GM23338 (cell line): ENCODE measurements around the gene TMCC1. TPM values are rescaled to one million over a fixed set of nuclear protein-coding genes. Genes with fewer than 3 reads are reported as not detected.
A peak's percentile ranks its signal among the peaks of the same experiment; 100 is the strongest.

ENCODE experiments used
- ATAC-seq: fragments of 200-7000 bp; cut with Tn5 transposase; 3 replicates; pipeline ENCODE4 v1.9.1; 2020
- DNase-seq: peaks from one replicate; pipeline ENCODE4 v3.0.0-alpha.2; 2015; ENCODE audit warnings: low spot score
- H2AFZ ChIP-seq: fragments of 200-600 bp; sonication (generic); 2 replicates; pipeline ENCODE4 v1.8.0; 2016; ENCODE audit warnings: antibody characterized with exemption, mild to moderate bottlenecking, moderate library complexity
- H3F3A ChIP-seq: fragments of 200-600 bp; sonication (generic); replicated peaks from 2 replicates; pipeline ENCODE4 v1.8.0; 2017; ENCODE audit warnings: antibody characterized with exemption, mixed run types, low read depth
- H3K27ac ChIP-seq: fragments of 200-600 bp; sonication (generic); 2 replicates; pipeline ENCODE4 v1.6.1; 2016; ENCODE audit warnings: low read depth
- H3K27me3 ChIP-seq: fragments of 200-600 bp; sonication (generic); 2 replicates; pipeline ENCODE4 v1.8.0; 2016; ENCODE audit warnings: mild to moderate bottlenecking, mixed run types, moderate library complexity; ENCODE audit not compliant: insufficient read depth
- H3K36me3 ChIP-seq: fragments of 200-600 bp; sonication (generic); 2 replicates; pipeline ENCODE4 v1.8.0; 2016; ENCODE audit warnings: mild to moderate bottlenecking; ENCODE audit not compliant: insufficient read depth
- H3K4me1 ChIP-seq: fragments of 200-600 bp; sonication (generic); 2 replicates; pipeline ENCODE4 v1.8.0; 2016; ENCODE audit warnings: mild to moderate bottlenecking, moderate library complexity; ENCODE audit not compliant: insufficient read depth
- H3K4me2 ChIP-seq: fragments of 200-600 bp; sonication (generic); 2 replicates; pipeline ENCODE4 v1.7.1; 2017; ENCODE audit warnings: mixed run types
- H3K4me3 ChIP-seq: fragments of 200-600 bp; sonication (generic); 2 replicates; pipeline ENCODE4 v1.6.1; 2016; ENCODE audit warnings: mixed run types
- H3K79me2 ChIP-seq: fragments of 200-600 bp; sonication (generic); replicated peaks from 2 replicates; pipeline ENCODE4 v1.8.0; 2017; ENCODE audit warnings: mild to moderate bottlenecking; ENCODE audit not compliant: insufficient read depth
- H3K9me2 ChIP-seq: fragments of 200-600 bp; sonication (generic); 2 replicates; pipeline ENCODE4 v1.8.0; 2017; ENCODE audit not compliant: insufficient read depth
- H4K20me1 ChIP-seq: fragments of 200-600 bp; sonication (generic); replicated peaks from 2 replicates; pipeline ENCODE4 v1.8.0; 2017; ENCODE audit warnings: mild to moderate bottlenecking; ENCODE audit not compliant: insufficient read depth
- H3K27ac Mint-ChIP-seq: 2 replicates; pipeline ENCODE4 v1.8.0; 2020; ENCODE audit warnings: inconsistent platforms, mild to moderate bottlenecking, moderate library complexity, mixed read lengths
- H3K27me3 Mint-ChIP-seq: 3 replicates; pipeline ENCODE4 v1.8.0; 2022; ENCODE audit warnings: low read depth, mild to moderate bottlenecking, moderate library complexity, mixed read lengths, inconsistent platforms; ENCODE audit not compliant: insufficient read depth, poor library complexity
- H3K36me3 Mint-ChIP-seq: 3 replicates; pipeline ENCODE4 v1.8.0; 2021; ENCODE audit warnings: low read depth, mild to moderate bottlenecking, inconsistent platforms, moderate library complexity, mixed read lengths
- H3K4me1 Mint-ChIP-seq: 3 replicates; pipeline ENCODE4 v1.8.0; 2020; ENCODE audit warnings: mild to moderate bottlenecking, inconsistent platforms, mixed read lengths
- H3K4me3 Mint-ChIP-seq: 3 replicates; pipeline ENCODE4 v1.8.0; 2021; ENCODE audit warnings: moderate library complexity, mild to moderate bottlenecking, inconsistent platforms, mixed read lengths
- H3K9me3 Mint-ChIP-seq: 3 replicates; pipeline ENCODE4 v1.8.0; 2020; ENCODE audit warnings: moderate library complexity, mild to moderate bottlenecking, inconsistent platforms, mixed read lengths
- CTCF ChIP-seq, 2 experiments: fragments of 200-600 bp in 1 of 2; sonication (generic) in 1 of 2; conservative IDR thresholded peaks; 2 replicates each; pipeline versions ENCODE4 v1.5.1 to v1.6.1; 2016 to 2017; ENCODE audit warnings: antibody characterized with exemption in 2 of 2, low read depth in 2 of 2, mild to moderate bottlenecking in 2 of 2, moderate library complexity in 1 of 2
- EZH2 ChIP-seq: fragments of 200-600 bp; sonication (generic); IDR thresholded peaks from one replicate; pipeline ENCODE4 v1.8.0; 2017; ENCODE audit warnings: antibody characterized with exemption, mild to moderate bottlenecking, low read depth; ENCODE audit not compliant: unreplicated experiment
- NANOG ChIP-seq: IDR thresholded peaks from 2 replicates; pipeline ENCODE4 v1.6.1; 2016; ENCODE audit warnings: antibody characterized with exemption, borderline replicate concordance
- POLR2AphosphoS5 ChIP-seq: IDR thresholded peaks from 2 replicates; pipeline ENCODE4 v1.6.1; 2016; ENCODE audit warnings: antibody characterized with exemption, low read depth
- STAT1 ChIP-seq: IDR thresholded peaks from one replicate; pipeline ENCODE4 v1.6.1; 2016; ENCODE audit warnings: antibody characterized with exemption; ENCODE audit not compliant: unreplicated experiment
- ZNF114 ChIP-seq: fragments of 250-450 bp; sonication (Bioruptor Pico); IDR thresholded peaks from 2 replicates; pipeline ENCODE4 v1.5.0; 2020; ENCODE audit warnings: mild to moderate bottlenecking, moderate library complexity
- polyA plus RNA-seq: library from polyadenylated mRNA; unstranded; fragments of >200 nt; fragmentation: Nextera tagmentation; extraction: Ambion mirVana; gene quantifications from 2 replicates; pipeline ENCODE4 v1.2.1, GENCODE V29; 2016
- total RNA-seq: library from RNA; depleted of rRNA; stranded (reverse); fragments of >200 nt; shearing (Covaris generic); gene quantifications from 2 replicates; pipeline ENCODE4 v1.2.3, GENCODE V29; 2014
- TF ChIP-seq, protein P1 (sequence below): fragments of 250-450 bp; sonication (Bioruptor Pico); IDR thresholded peaks from 2 replicates; pipeline ENCODE4 v1.5.0; 2020; ENCODE audit warnings: mild to moderate bottlenecking, moderate library complexity
- TF ChIP-seq, protein P2 (sequence below): IDR thresholded peaks from 2 replicates; pipeline ENCODE4 v1.6.1; 2016; ENCODE audit warnings: antibody characterized with exemption
- TF ChIP-seq, protein P3 (sequence below): IDR thresholded peaks from one replicate; pipeline ENCODE4 v1.6.1; 2018; ENCODE audit warnings: antibody characterized with exemption; ENCODE audit not compliant: unreplicated experiment

TMCC1 gene
- total and polyA plus RNA-seq, 2 experiments from 2014 or later, result 8.2 to 18.4 TPM

DNA sequence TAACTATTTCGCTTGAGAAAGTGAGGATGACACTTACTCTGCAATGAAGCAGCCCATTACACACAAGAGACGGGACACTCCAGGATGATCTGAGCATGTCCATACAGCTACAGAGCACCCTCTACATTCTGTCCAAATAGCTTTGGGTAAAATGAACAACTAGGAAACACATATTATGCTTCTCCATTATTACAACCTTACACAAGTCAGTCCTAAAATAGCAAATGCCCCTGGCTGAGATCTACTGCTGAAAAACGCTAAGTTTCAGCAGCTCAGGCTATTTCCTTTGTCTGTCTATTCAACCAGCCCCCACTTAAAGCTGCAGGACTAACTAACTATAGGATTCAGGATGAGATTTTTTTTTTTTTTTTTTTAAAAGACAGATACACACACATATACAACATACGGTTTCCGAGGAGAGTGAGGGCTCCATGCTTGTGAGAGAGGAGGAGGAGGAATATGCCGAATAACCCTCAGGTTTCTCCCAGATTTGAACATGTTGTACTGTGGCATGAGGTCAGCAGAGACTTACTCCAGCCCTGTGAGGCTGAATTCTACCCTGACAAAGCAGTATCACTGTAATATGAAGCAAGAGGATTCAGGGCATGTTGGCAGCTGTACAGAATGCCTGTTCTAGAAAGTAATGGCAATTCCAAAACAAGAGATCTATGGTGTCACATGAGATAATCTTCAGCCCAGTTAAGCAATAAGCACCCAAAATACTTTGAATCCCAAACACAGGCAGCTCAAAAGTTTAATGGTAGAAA lies 169.8 kb downstream of the TMCC1 start (continued):
- TF ChIP-seq, protein P1, sequence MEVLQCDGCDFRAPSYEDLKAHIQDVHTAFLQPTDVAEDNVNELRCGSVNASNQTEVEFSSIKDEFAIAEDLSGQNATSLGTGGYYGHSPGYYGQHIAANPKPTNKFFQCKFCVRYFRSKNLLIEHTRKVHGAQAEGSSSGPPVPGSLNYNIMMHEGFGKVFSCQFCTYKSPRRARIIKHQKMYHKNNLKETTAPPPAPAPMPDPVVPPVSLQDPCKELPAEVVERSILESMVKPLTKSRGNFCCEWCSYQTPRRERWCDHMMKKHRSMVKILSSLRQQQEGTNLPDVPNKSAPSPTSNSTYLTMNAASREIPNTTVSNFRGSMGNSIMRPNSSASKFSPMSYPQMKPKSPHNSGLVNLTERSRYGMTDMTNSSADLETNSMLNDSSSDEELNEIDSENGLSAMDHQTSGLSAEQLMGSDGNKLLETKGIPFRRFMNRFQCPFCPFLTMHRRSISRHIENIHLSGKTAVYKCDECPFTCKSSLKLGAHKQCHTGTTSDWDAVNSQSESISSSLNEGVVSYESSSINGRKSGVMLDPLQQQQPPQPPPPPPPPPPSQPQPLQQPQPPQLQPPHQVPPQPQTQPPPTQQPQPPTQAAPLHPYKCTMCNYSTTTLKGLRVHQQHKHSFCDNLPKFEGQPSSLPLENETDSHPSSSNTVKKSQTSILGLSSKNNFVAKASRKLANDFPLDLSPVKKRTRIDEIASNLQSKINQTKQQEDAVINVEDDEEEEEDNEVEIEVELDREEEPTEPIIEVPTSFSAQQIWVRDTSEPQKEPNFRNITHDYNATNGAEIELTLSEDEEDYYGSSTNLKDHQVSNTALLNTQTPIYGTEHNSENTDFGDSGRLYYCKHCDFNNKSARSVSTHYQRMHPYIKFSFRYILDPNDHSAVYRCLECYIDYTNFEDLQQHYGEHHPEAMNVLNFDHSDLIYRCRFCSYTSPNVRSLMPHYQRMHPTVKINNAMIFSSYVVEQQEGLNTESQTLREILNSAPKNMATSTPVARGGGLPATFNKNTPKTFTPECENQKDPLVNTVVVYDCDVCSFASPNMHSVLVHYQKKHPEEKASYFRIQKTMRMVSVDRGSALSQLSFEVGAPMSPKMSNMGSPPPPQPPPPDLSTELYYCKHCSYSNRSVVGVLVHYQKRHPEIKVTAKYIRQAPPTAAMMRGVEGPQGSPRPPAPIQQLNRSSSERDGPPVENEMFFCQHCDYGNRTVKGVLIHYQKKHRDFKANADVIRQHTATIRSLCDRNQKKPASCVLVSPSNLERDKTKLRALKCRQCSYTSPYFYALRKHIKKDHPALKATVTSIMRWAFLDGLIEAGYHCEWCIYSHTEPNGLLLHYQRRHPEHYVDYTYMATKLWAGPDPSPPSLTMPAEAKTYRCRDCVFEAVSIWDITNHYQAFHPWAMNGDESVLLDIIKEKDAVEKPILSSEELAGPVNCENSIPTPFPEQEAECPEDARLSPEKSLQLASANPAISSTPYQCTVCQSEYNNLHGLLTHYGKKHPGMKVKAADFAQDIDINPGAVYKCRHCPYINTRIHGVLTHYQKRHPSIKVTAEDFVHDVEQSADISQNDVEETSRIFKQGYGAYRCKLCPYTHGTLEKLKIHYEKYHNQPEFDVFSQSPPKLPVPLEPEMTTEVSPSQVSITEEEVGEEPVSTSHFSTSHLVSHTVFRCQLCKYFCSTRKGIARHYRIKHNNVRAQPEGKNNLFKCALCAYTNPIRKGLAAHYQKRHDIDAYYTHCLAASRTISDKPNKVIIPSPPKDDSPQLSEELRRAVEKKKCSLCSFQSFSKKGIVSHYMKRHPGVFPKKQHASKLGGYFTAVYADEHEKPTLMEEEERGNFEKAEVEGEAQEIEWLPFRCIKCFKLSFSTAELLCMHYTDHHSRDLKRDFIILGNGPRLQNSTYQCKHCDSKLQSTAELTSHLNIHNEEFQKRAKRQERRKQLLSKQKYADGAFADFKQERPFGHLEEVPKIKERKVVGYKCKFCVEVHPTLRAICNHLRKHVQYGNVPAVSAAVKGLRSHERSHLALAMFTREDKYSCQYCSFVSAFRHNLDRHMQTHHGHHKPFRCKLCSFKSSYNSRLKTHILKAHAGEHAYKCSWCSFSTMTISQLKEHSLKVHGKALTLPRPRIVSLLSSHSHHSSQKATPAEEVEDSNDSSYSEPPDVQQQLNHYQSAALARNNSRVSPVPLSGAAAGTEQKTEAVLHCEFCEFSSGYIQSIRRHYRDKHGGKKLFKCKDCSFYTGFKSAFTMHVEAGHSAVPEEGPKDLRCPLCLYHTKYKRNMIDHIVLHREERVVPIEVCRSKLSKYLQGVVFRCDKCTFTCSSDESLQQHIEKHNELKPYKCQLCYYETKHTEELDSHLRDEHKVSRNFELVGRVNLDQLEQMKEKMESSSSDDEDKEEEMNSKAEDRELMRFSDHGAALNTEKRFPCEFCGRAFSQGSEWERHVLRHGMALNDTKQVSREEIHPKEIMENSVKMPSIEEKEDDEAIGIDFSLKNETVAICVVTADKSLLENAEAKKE (CRISPR knock-in tag), result no peak
- TF ChIP-seq, protein P2, sequence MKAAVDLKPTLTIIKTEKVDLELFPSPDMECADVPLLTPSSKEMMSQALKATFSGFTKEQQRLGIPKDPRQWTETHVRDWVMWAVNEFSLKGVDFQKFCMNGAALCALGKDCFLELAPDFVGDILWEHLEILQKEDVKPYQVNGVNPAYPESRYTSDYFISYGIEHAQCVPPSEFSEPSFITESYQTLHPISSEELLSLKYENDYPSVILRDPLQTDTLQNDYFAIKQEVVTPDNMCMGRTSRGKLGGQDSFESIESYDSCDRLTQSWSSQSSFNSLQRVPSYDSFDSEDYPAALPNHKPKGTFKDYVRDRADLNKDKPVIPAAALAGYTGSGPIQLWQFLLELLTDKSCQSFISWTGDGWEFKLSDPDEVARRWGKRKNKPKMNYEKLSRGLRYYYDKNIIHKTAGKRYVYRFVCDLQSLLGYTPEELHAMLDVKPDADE, result no peak
- TF ChIP-seq POLR2AphosphoS5, result no peak
- no peak for TF ChIP-seq STAT1

GRCh38 chr3:129722527-129722926 lies 171.0 kb downstream of the TMCC1 start:
- no peaks in the 10 kb centered on the region for H3K36me3 ChIP-seq
- H3K4me3 ChIP-seq, result no peak overlapping the region
- H3K79me2 ChIP-seq, result no peaks in the 10 kb centered on the region
- H3K4me2 ChIP-seq, result peak overlapping the region; percentile 18; the same call in 1 of the 2 replicates
- no peak overlapping the region for H3K27ac Mint-ChIP-seq
- no peaks in the 10 kb centered on the region for H3K9me2 ChIP-seq
- H3K27ac ChIP-seq, result no peak overlapping the region
- no peak for ATAC-seq
- peaks cover 49% of the 10 kb centered on the region for H3K4me1 Mint-ChIP-seq
- H3K27me3 ChIP-seq, result no peaks in the 10 kb centered on the region
- no peaks in the 10 kb centered on the region for H3K9me3 Mint-ChIP-seq
- no peaks in the 10 kb centered on the region for H3K27me3 Mint-ChIP-seq
- peaks cover 47% of the 10 kb centered on the region for H3K4me1 ChIP-seq
- H2AFZ ChIP-seq, result no peak overlapping the region
- H3K4me3 Mint-ChIP-seq, result no peak overlapping the region
- H4K20me1 ChIP-seq, result no peaks in the 10 kb centered on the region
- H3K36me3 Mint-ChIP-seq, result no peaks in the 10 kb centered on the region
- DNase-seq, result no peak
- no peaks in the 10 kb centered on the region for H3F3A ChIP-seq
- TF ChIP-seq ZNF114 (CRISPR knock-in tag), result no peak
- TF ChIP-seq CTCF (conservative IDR thresholded peaks at IDR 0.05; ENCODE audit: low read depth in 2 of 2), result no peak
- TF ChIP-seq, protein P3, sequence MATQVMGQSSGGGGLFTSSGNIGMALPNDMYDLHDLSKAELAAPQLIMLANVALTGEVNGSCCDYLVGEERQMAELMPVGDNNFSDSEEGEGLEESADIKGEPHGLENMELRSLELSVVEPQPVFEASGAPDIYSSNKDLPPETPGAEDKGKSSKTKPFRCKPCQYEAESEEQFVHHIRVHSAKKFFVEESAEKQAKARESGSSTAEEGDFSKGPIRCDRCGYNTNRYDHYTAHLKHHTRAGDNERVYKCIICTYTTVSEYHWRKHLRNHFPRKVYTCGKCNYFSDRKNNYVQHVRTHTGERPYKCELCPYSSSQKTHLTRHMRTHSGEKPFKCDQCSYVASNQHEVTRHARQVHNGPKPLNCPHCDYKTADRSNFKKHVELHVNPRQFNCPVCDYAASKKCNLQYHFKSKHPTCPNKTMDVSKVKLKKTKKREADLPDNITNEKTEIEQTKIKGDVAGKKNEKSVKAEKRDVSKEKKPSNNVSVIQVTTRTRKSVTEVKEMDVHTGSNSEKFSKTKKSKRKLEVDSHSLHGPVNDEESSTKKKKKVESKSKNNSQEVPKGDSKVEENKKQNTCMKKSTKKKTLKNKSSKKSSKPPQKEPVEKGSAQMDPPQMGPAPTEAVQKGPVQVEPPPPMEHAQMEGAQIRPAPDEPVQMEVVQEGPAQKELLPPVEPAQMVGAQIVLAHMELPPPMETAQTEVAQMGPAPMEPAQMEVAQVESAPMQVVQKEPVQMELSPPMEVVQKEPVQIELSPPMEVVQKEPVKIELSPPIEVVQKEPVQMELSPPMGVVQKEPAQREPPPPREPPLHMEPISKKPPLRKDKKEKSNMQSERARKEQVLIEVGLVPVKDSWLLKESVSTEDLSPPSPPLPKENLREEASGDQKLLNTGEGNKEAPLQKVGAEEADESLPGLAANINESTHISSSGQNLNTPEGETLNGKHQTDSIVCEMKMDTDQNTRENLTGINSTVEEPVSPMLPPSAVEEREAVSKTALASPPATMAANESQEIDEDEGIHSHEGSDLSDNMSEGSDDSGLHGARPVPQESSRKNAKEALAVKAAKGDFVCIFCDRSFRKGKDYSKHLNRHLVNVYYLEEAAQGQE, result no peak
- TF ChIP-seq EZH2, result no peak
- TF ChIP-seq, protein P2, result no peak
- no peak for TF ChIP-seq NANOG
- TF ChIP-seq POLR2AphosphoS5, result no peak
